Stimulated activated CD8-positive, alpha-beta memory T cell treated with anti-CD3 and anti-CD28 coated beads, Interleukin-15, amount 100 ng/mL, for 1 hour (primary cell): ENCODE results near the gene GSTA1.
"Not testable (repeated sequence)": the region's sequence is repeated elsewhere in the genome, so short reads cannot be mapped to it uniquely, and the experiment has no call there.

Experiments used
- DNase-seq: peaks from one replicate; pipeline ENCODE4 v3.0.0-alpha.2; 2020; ENCODE audit warnings: low read depth

The GSTA1 gene

GRCh38 chr6:52808660-52809059 lies 5.0 kb upstream of the GSTA1 start:
- no peak for DNase-seq

GRCh38 chr6:52802806-52803205 lies 810 bp downstream of the GSTA1 start:
- DNase-seq: no peak

GRCh38 chr6:52801188-52801841 lies 2.3 kb downstream of the GSTA1 start:
- no peak for DNase-seq

GRCh38 chr6:52799272-52799671 lies 4.3 kb downstream of the GSTA1 start:
- DNase-seq: not testable (repeated sequence)

GRCh38 chr6:52794366-52794765 lies 9.2 kb downstream of the GSTA1 start:
- DNase-seq: not testable (repeated sequence)

- no peak for DNase-seq
Measured at GRCh38 chr6:52790861-52791260, 12.8 kb downstream of the GSTA1 start.

- DNase-seq: not testable (repeated sequence)
Measured at GRCh38 chr6:52789658-52790057, 14.0 kb downstream of the GSTA1 start.

GRCh38 chr6:52788478-52788877 lies 15.1 kb downstream of the GSTA1 start:
- DNase-seq: no peak

GRCh38 chr6:52787917-52788316 lies 15.7 kb downstream of the GSTA1 start:
- no peak for DNase-seq

- no peak for DNase-seq
Measured at GRCh38 chr6:52786249-52786956, 17.2 kb downstream of the GSTA1 start.

- not testable (repeated sequence) for DNase-seq
Measured at GRCh38 chr6:52782696-52783274, 20.8 kb downstream of the GSTA1 start.

- not testable (repeated sequence) for DNase-seq
Measured at GRCh38 chr6:52782209-52782608, 21.4 kb downstream of the GSTA1 start.

- no peak for DNase-seq
Measured at GRCh38 chr6:52779237-52779636, 24.4 kb downstream of the GSTA1 start.

GRCh38 chr6:52776711-52777351 lies 26.8 kb downstream of the GSTA1 start:
- DNase-seq: not testable (repeated sequence)

GRCh38 chr6:52769399-52769798 lies 34.2 kb downstream of the GSTA1 start:
- DNase-seq: not testable (repeated sequence)

- DNase-seq: not testable (repeated sequence)
Measured at GRCh38 chr6:52767658-52768057, 36.0 kb downstream of the GSTA1 start.

GRCh38 chr6:52763322-52763916 lies 40.2 kb downstream of the GSTA1 start, which contains the start of gene GSTA2:
GSTA2 (minus strand) TSS chr6:52763475; CDS start chr6:52757947, 5,528 bp downstream.
- not testable (repeated sequence) for DNase-seq

GRCh38 chr6:52761673-52762491 lies 41.7 kb downstream of the GSTA1 start:
- DNase-seq: not testable (repeated sequence)

- DNase-seq: no peak
Measured at GRCh38 chr6:52760105-52760765, 43.4 kb downstream of the GSTA1 start.

GRCh38 chr6:52759085-52759484 lies 44.5 kb downstream of the GSTA1 start:
- DNase-seq: no peak
